WTC11 (cell line): ENCODE data around the gene GLIPR2. TPM values are rescaled to one million over a fixed set of nuclear protein-coding genes. Genes with fewer than 3 reads are reported as not detected.

ENCODE experiments used
- ATAC-seq: fragments of 200-7000 bp; cut with Tn5 transposase; 2 replicates; pipeline ENCODE4 v1.10.0; 2021; ENCODE audit warnings: mild to moderate bottlenecking, moderate library complexity
- CTCF ChIA-PET: fragments of 300-600 bp; sonication (Branson Sonifier 250); formaldehyde crosslinking; loops from one replicate; lab custom pipeline; 2021; ENCODE audit warnings: antibody characterized with exemption; lab: Charles Lee
- POLR2A ChIA-PET: fragments of 350-600 bp; sonication (Branson Sonifier 250); formaldehyde crosslinking; loops from one replicate; lab custom pipeline; 2021; ENCODE audit warnings: antibody characterized with exemption; lab: Charles Lee
- DNase-seq: peaks from one replicate; pipeline ENCODE4 v3.0.0; 2021; ENCODE audit warnings: low spot score
- H3K27ac Mint-ChIP-seq: 2 replicates; pipeline ENCODE4 v1.8.0; 2021; ENCODE audit warnings: mixed read lengths
- H3K27me3 Mint-ChIP-seq: 2 replicates; pipeline ENCODE4 v1.8.0; 2021; ENCODE audit warnings: low read depth, mild to moderate bottlenecking, moderate library complexity, mixed read lengths
- H3K36me3 Mint-ChIP-seq: 2 replicates; pipeline ENCODE4 v1.8.0; 2021; ENCODE audit warnings: mixed read lengths
- H3K4me1 Mint-ChIP-seq: 2 replicates; pipeline ENCODE4 v1.8.0; 2022; ENCODE audit warnings: mixed read lengths
- H3K4me3 Mint-ChIP-seq: 2 replicates; pipeline ENCODE4 v1.8.0; 2021; ENCODE audit warnings: mild to moderate bottlenecking, moderate library complexity, mixed read lengths
- H3K9me3 Mint-ChIP-seq: 2 replicates; pipeline ENCODE4 v1.8.0; 2021; ENCODE audit warnings: mixed read lengths
- ATF1 ChIP-seq: sonication (generic); formaldehyde crosslinking; IDR thresholded peaks from 2 replicates; pipeline ENCODE4 v1.8.1; 2023; ENCODE audit warnings: mild to moderate bottlenecking, moderate library complexity, missing genetic modification reagents
- FOXK1 ChIP-seq: sonication (generic); formaldehyde crosslinking; IDR thresholded peaks from 2 replicates; pipeline ENCODE4 v1.8.0; 2022; ENCODE audit warnings: mild to moderate bottlenecking, moderate library complexity, missing genetic modification reagents
- GTF2I ChIP-seq: fragments of 250-450 bp; sonication (Bioruptor Pico); conservative IDR thresholded peaks from 2 replicates; pipeline ENCODE4 v1.4.0; 2021; ENCODE audit warnings: mild to moderate bottlenecking
- IRF2 ChIP-seq: sonication (generic); formaldehyde crosslinking; IDR thresholded peaks from 2 replicates; pipeline ENCODE4 v1.8.0; 2022; ENCODE audit warnings: low read depth, missing genetic modification reagents, borderline replicate concordance
- total RNA-seq: library from RNA; stranded (reverse); gene quantifications from 3 replicates; pipeline ENCODE4 v1.2.3, GENCODE V29; 2021
- TF ChIP-seq, protein P1 (sequence below): sonication (generic); formaldehyde crosslinking; IDR thresholded peaks from 2 replicates; pipeline ENCODE4 v1.8.0; 2022; ENCODE audit warnings: mild to moderate bottlenecking, missing genetic modification reagents

The GLIPR2 gene
- total RNA-seq, 1 experiment from 2014 or later: 3.7 TPM

DNA sequence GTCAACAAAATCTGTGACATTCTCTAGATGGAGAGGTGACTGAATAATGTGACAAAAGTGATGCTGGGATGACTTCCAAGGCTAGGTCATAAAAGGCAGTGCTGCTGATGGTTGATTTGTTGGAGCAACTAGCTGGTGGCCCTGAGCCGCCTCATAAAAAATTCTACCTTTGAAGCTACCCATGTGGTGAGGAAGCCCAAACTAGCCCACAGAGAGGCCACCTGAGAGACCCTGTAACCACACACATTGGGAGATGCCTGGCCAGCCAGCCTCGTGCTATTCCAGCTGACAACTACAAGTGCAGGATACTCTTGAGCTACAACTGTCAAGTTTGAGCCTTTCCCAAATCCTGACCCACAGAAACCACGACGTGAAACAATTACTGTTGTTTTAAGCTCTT is 76.9 kb downstream of the GLIPR2 start:
- ChIA-PET POLR2A (no interaction called here), CTCF (interaction anchor here (1.4 kb wide), 1 partner anchor 116 kb away, joined by 4 read pairs; no protein-coding TSS in a partner anchor)
- ATAC-seq (no peak), DNase-seq (no peak)
- Mint-ChIP-seq H3K4me1 (no peaks in the 10 kb centered on the region), H3K9me3 (no peaks in the 10 kb centered on the region), H3K4me3 (no peak overlapping the region)
- no peak for TF ChIP-seq FOXK1 (CRISPR knock-in tag)
- no peak for TF ChIP-seq ATF1 (CRISPR knock-in tag)
- no peak for TF ChIP-seq GTF2I (CRISPR knock-in tag)
- TF ChIP-seq, protein P1, sequence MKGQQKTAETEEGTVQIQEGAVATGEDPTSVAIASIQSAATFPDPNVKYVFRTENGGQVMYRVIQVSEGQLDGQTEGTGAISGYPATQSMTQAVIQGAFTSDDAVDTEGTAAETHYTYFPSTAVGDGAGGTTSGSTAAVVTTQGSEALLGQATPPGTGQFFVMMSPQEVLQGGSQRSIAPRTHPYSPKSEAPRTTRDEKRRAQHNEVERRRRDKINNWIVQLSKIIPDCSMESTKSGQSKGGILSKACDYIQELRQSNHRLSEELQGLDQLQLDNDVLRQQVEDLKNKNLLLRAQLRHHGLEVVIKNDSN (CRISPR knock-in tag): no peak
- TF ChIP-seq IRF2: no peak
- TF ChIP-seq, all 79 proteins: peak for 0
- Mint-ChIP-seq H3K27ac (no peak overlapping the region), H3K36me3 (peaks cover 54% of the 10 kb centered on the region), H3K27me3 (no peaks in the 10 kb centered on the region)

Other genes with a start within 250 kb of the GLIPR2 start
- gene HRCT1, start 230.5 kb upstream of the GLIPR2 start, total RNA-seq: 0.41 TPM in 1 of 3 replicates, not detected in the others
- gene SPAAR, start 227.2 kb upstream of the GLIPR2 start, total RNA-seq: 0.23 to 0.33 TPM in 2 of 3 replicates, not detected in the other
- gene OR2S2, start 178.6 kb upstream of the GLIPR2 start, total RNA-seq: not detected in 3 replicates
- gene RECK, start 99.8 kb upstream of the GLIPR2 start, total RNA-seq: 9.9 to 11.2 TPM (median 10.3 TPM) in 3 replicates
- 0.16 to 0.48 TPM (median 0.20 TPM) in 3 replicates for gene CCIN, start 32.7 kb downstream of the GLIPR2 start, total RNA-seq
- gene CLTA, start 54.2 kb downstream of the GLIPR2 start, total RNA-seq: 213 to 220 TPM (median 220 TPM) in 3 replicates
- 4.6 to 9.0 TPM (median 8.9 TPM) in 3 replicates for gene GNE, start 121.7 kb downstream of the GLIPR2 start, total RNA-seq